ENCODE data around the gene THOC2.

Gene THOC2

GRCh38 chrX:123563167-123563566, 169.7 kb downstream of the THOC2 start:
- TF ChIP-seq SPI1 (IDR thresholded peaks at IDR 0.05; ENCODE audit: borderline replicate concordance, low read depth) (no peak), GABPA (IDR thresholded peaks at IDR 0.05; ENCODE audit: low read depth) (no peak), POLR2AphosphoS5 (IDR thresholded peaks at IDR 0.05; ENCODE audit: low read depth) (no peak), REST (IDR thresholded peaks at IDR 0.05; ENCODE audit: insufficient replicate concordance, low read depth) (no peak)
- TF ChIP-seq, protein P1, sequence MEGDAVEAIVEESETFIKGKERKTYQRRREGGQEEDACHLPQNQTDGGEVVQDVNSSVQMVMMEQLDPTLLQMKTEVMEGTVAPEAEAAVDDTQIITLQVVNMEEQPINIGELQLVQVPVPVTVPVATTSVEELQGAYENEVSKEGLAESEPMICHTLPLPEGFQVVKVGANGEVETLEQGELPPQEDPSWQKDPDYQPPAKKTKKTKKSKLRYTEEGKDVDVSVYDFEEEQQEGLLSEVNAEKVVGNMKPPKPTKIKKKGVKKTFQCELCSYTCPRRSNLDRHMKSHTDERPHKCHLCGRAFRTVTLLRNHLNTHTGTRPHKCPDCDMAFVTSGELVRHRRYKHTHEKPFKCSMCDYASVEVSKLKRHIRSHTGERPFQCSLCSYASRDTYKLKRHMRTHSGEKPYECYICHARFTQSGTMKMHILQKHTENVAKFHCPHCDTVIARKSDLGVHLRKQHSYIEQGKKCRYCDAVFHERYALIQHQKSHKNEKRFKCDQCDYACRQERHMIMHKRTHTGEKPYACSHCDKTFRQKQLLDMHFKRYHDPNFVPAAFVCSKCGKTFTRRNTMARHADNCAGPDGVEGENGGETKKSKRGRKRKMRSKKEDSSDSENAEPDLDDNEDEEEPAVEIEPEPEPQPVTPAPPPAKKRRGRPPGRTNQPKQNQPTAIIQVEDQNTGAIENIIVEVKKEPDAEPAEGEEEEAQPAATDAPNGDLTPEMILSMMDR (IDR thresholded peaks at IDR 0.05; ENCODE audit: insufficient read depth, low read length), result no peak
- Histone ChIP-seq H3K27me3 (ENCODE audit: insufficient read depth, poor library complexity, severe bottlenecking) (no peaks in the 10 kb centered on the region), H3K27ac (replicated peaks) (no peak overlapping the region), H3K4me3 (replicated peaks; ENCODE audit: insufficient read depth, low read length) (no peak overlapping the region)
- no peak for DNase-seq (ENCODE audit: low read depth in 1 of 2, low spot score in 1 of 2)

- Histone ChIP-seq H3K4me3 (replicated peaks; ENCODE audit: insufficient read depth, low read length) (no peak overlapping the region), H3K27me3 (ENCODE audit: insufficient read depth, poor library complexity, severe bottlenecking) (no peaks in the 10 kb centered on the region)
- TF ChIP-seq SPI1 (IDR thresholded peaks at IDR 0.05; ENCODE audit: borderline replicate concordance, low read depth) (no peak), POLR2AphosphoS5 (IDR thresholded peaks at IDR 0.05; ENCODE audit: low read depth) (no peak), GABPA (IDR thresholded peaks at IDR 0.05; ENCODE audit: low read depth) (no peak), REST (IDR thresholded peaks at IDR 0.05; ENCODE audit: insufficient replicate concordance, low read depth) (no peak)
- TF ChIP-seq, protein P1 (IDR thresholded peaks at IDR 0.05; ENCODE audit: insufficient read depth, low read length), result no peak
Measured at GRCh38 chrX:123562342-123563146, 170.3 kb downstream of the THOC2 start.

DNA sequence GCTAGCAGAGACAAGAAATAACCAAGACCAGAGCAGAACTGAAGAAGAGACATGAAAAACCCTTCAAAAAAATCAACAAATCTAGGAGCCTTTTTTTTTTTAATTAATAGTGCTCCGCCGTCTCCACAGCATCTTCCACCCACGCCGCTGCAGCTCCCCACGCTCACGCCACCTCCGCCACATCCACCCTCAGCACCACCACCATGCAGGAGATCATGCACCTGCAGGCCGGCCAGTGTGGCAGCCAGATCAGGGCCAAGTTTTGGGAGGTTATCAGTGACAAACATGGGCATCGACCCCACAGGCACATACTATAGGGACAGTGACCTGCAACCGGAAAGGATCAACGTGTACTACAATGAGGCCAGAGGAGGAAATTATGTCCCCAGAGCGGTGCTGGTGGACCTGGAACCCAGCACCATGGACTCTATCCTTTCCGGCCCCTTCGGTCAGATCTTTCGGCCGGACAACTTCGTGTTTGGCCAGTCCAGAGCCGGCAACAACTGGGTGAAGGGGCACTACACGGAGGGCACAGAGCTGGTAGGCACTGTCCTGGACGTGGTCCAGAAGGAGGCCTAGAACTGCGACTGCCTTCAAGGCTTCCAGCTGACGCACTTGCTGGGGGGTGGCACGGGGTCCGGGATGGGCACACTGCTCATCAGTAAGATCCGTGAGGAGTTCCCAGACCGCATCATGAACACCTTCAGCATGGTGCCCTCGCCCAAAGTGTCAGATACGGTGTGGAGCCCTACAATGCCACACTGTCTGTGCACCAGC, 171.2 kb downstream of the THOC2 start:
- TF ChIP-seq POLR2AphosphoS5 (IDR thresholded peaks at IDR 0.05; ENCODE audit: low read depth) (no peak), REST (IDR thresholded peaks at IDR 0.05; ENCODE audit: insufficient replicate concordance, low read depth) (no peak), SPI1 (IDR thresholded peaks at IDR 0.05; ENCODE audit: borderline replicate concordance, low read depth) (no peak), GABPA (IDR thresholded peaks at IDR 0.05; ENCODE audit: low read depth) (no peak)
- TF ChIP-seq, protein P1 (IDR thresholded peaks at IDR 0.05; ENCODE audit: insufficient read depth, low read length), result no peak
- no peak for DNase-seq (ENCODE audit: low read depth in 1 of 2, low spot score in 1 of 2)
- Histone ChIP-seq H3K27ac (replicated peaks) (no peak overlapping the region), H3K4me3 (replicated peaks; ENCODE audit: insufficient read depth, low read length) (no peak overlapping the region), H3K27me3 (ENCODE audit: insufficient read depth, poor library complexity, severe bottlenecking) (no peaks in the 10 kb centered on the region)

More at GRCh38 chrX:123562342-123563146, 170.3 kb downstream of the THOC2 start:
- H3K27ac ChIP-seq (replicated peaks), result no peak overlapping the region
- DNase-seq (ENCODE audit: low read depth in 1 of 2, low spot score in 1 of 2), result no peak
